ENCODE data around the gene DLG1. TPM values are rescaled to one million over a fixed set of nuclear protein-coding genes. Genes with fewer than 3 reads are reported as not detected.
A peak's percentile ranks its signal among the peaks of the same experiment; 100 is the strongest.

Gene DLG1
- total and polyA plus RNA-seq, 2 donors (not counting 1 experiment from before 2014, with no cell fraction given), result 47.7 to 53.0 TPM

DNA sequence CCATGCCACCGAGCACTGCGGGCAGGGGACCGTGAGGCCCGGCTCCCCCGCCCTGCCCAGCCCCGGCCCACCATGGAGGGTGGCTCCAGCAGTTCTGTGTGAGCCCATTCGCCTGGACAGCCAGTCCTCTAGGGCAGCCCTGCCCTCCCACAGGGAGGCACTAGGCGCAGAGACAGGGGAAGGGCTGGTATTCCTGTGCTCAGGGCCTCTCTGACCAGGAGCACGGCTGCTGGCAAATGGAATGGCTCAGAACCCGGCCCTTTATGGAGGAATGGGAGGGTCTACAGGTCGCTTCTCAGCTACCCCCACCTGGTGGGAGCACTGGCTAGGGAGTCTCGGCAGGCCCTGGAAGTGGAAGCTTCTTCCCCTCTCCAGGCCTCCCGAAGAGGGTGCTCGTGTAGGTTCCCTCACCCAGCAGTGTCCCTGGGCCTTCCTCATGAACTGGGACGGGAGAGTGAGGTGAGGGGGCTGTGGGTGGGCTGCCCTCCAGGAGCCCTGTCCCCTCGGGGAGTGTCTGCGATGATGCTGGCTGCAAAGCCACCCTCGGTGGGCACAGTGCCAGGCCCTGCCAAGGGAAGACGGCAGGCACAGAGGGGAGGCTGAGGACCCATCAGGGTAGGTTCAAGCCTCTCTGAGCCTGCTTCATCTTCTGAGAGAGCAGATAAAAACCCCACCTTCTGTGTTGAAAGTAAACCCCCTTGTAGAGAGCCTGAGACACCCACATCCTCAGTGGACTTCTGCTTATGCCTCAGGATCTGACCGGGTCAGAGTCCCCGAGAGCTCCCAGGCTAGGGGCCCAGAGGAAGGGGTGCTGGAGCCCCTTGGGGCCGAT lies 270.3 kb downstream of the DLG1 start:
- no peaks in the 10 kb centered on the region for H3K79me2 ChIP-seq (ENCODE audit: control insufficient read depth, insufficient read depth, low read length)
- H3K4me1 ChIP-seq (ENCODE audit: control insufficient read depth, extremely low read depth, insufficient read depth, low read length), result peaks cover 14% of the 10 kb centered on the region
- peaks cover 3% of the 10 kb centered on the region for H3K27me3 ChIP-seq (ENCODE audit: control insufficient read depth, insufficient read depth, low read length)
- H3K36me3 ChIP-seq (ENCODE audit: control insufficient read depth, insufficient read depth, low read length), result no peaks in the 10 kb centered on the region
- DNase-seq (ENCODE audit: low read depth in 2 of 2), result no peak
- H3K9ac ChIP-seq (ENCODE audit: insufficient read depth, low read length), result no peak overlapping the region
- no peak overlapping the region for H3K4me3 ChIP-seq (replicated peaks in 1 of 4; ENCODE audit: control extremely low read depth in 1 of 4, insufficient read depth in 1 of 4, low read depth in 3 of 4, low read length in 4 of 4)
- H3K27ac ChIP-seq (ENCODE audit: insufficient read depth, low read length), result no peak overlapping the region
- no peak overlapping the region for H3K4me2 ChIP-seq (ENCODE audit: extremely low read depth, insufficient read depth, low read length)
- H2AFZ ChIP-seq (ENCODE audit: low read length), result no peak overlapping the region
- no peaks in the 10 kb centered on the region for H4K20me1 ChIP-seq (ENCODE audit: control insufficient read depth, extremely low read depth, insufficient read depth, low read length)
- no peak for TF ChIP-seq CTCF (conservative IDR thresholded peaks at IDR 0.05 in 1 of 2, IDR thresholded peaks at IDR 0.05 in 1 of 2; ENCODE audit: low read depth in 1 of 2, low read length in 2 of 2)
- no peak for TF ChIP-seq EZH2 (IDR thresholded peaks at IDR 0.05; ENCODE audit: low read length, missing control alignments)
- H3K9me3 ChIP-seq (ENCODE audit: control insufficient read depth, insufficient read depth, low read depth, low read length), result no peaks in the 10 kb centered on the region

- Histone ChIP-seq H3K4me2 (ENCODE audit: extremely low read depth, insufficient read depth, low read length) (no peak overlapping the region), H3K9me3 (ENCODE audit: control insufficient read depth, insufficient read depth, low read depth, low read length) (no peaks in the 10 kb centered on the region), H2AFZ (ENCODE audit: low read length) (no peak overlapping the region), H3K79me2 (ENCODE audit: control insufficient read depth, insufficient read depth, low read length) (no peaks in the 10 kb centered on the region), H3K36me3 (ENCODE audit: control insufficient read depth, insufficient read depth, low read length) (no peaks in the 10 kb centered on the region), H3K27me3 (ENCODE audit: control insufficient read depth, insufficient read depth, low read length) (peaks cover 7% of the 10 kb centered on the region), H3K4me3 (replicated peaks in 1 of 4; ENCODE audit: control extremely low read depth in 1 of 4, insufficient read depth in 1 of 4, low read depth in 3 of 4, low read length in 4 of 4) (no peak overlapping the region), H4K20me1 (ENCODE audit: control insufficient read depth, extremely low read depth, insufficient read depth, low read length) (no peaks in the 10 kb centered on the region), H3K27ac (ENCODE audit: insufficient read depth, low read length) (no peak overlapping the region), H3K4me1 (ENCODE audit: control insufficient read depth, extremely low read depth, insufficient read depth, low read length) (peaks cover 14% of the 10 kb centered on the region), H3K9ac (ENCODE audit: insufficient read depth, low read length) (no peak overlapping the region)
- DNase-seq (ENCODE audit: low read depth in 2 of 2), result peak in 1 of 2 donors; percentile 75
- TF ChIP-seq EZH2 (IDR thresholded peaks at IDR 0.05; ENCODE audit: low read length, missing control alignments), result no peak
- no peak for TF ChIP-seq CTCF (conservative IDR thresholded peaks at IDR 0.05 in 1 of 2, IDR thresholded peaks at IDR 0.05 in 1 of 2; ENCODE audit: low read depth in 1 of 2, low read length in 2 of 2)
These were observed 271.1 kb downstream of the DLG1 start for GRCh38 chr3:197027151-197027895.

DNA sequence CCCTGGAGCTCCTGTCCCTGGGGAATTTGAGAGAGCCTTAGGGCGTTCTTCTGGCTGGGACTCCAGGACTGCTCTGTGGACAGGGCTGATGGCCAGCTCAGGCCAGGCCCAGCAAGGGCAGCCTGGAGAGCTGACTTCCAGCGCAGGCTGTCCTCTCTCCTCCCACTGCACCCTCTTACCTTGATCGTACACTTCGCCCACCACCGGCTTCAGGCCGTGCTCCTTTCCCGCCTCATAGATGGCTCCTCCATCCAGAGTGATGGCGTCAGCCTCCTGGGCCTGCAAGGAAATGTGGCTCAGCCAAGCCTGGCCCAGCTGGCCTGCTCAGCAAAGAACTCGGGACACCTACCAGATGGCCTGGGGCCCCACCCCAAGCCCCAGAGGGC lies 271.9 kb downstream of the DLG1 start:
- no peaks in the 10 kb centered on the region for H3K79me2 ChIP-seq (ENCODE audit: control insufficient read depth, insufficient read depth, low read length)
- H3K4me1 ChIP-seq (ENCODE audit: control insufficient read depth, extremely low read depth, insufficient read depth, low read length), result peaks cover 8% of the 10 kb centered on the region
- no peak overlapping the region for H3K4me3 ChIP-seq (replicated peaks in 1 of 4; ENCODE audit: control extremely low read depth in 1 of 4, insufficient read depth in 1 of 4, low read depth in 3 of 4, low read length in 4 of 4)
- no peaks in the 10 kb centered on the region for H4K20me1 ChIP-seq (ENCODE audit: control insufficient read depth, extremely low read depth, insufficient read depth, low read length)
- no peak overlapping the region for H3K9ac ChIP-seq (ENCODE audit: insufficient read depth, low read length)
- no peak overlapping the region for H3K27ac ChIP-seq (ENCODE audit: insufficient read depth, low read length)
- H2AFZ ChIP-seq (ENCODE audit: low read length), result no peak overlapping the region
- H3K27me3 ChIP-seq (ENCODE audit: control insufficient read depth, insufficient read depth, low read length), result peaks cover 14% of the 10 kb centered on the region
- no peak overlapping the region for H3K4me2 ChIP-seq (ENCODE audit: extremely low read depth, insufficient read depth, low read length)
- no peak for DNase-seq (ENCODE audit: low read depth in 2 of 2)
- H3K9me3 ChIP-seq (ENCODE audit: control insufficient read depth, insufficient read depth, low read depth, low read length), result no peaks in the 10 kb centered on the region
- no peak for TF ChIP-seq CTCF (conservative IDR thresholded peaks at IDR 0.05 in 1 of 2, IDR thresholded peaks at IDR 0.05 in 1 of 2; ENCODE audit: low read depth in 1 of 2, low read length in 2 of 2)
- TF ChIP-seq EZH2 (IDR thresholded peaks at IDR 0.05; ENCODE audit: low read length, missing control alignments), result no peak
- H3K36me3 ChIP-seq (ENCODE audit: control insufficient read depth, insufficient read depth, low read length), result no peaks in the 10 kb centered on the region

Data from fibroblast of lung (primary cell).